ENCODE results near the gene AUTS2. TPM values are rescaled to one million over a fixed set of nuclear protein-coding genes. Genes with fewer than 3 reads are reported as not detected.

AUTS2 gene
- total and polyA plus RNA-seq, 2 of the 8 experiments (the other 6 are each of a cell fraction or from before 2014, with no cell fraction given) = 25.9 to 101 TPM

DNA sequence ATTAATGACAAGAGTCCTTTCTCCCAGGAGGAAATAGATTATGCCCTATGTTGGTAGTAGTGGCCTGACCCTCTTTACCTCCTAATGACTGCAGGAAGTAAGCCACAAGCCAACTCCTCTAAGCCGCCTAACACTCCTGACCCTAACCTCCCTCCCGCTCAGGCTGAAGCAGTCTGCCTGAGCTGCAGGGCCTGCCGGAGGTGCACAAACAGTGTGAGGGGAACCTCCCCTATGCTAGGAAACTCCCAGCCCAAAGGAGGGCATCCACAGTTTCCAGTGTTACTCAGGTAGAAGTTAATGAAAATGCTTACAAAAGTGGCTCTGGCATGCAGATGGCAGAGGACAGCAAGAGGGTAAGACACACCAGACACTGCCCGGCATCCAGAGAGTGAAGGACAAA is 1239.3 kb downstream of the AUTS2 start:
- ChIA-PET POLR2A (ENCODE audit: partially characterized antibody) (interaction anchor here (2.2 kb wide), 1 partner anchor 9 kb away, joined by 12 read pairs; no protein-coding TSS in a partner anchor), CTCF (ENCODE audit: partially characterized antibody) (no interaction called here)
- H3K79me1 ChIP-seq (ENCODE audit: low read depth, low read length) = no peaks in the 10 kb centered on the region
- 95% methylated on average over 4 of the region's 4 CpGs; no CpG with 5 or more reads in 1 of the 2 experiments for WGBS, 2 experiments (ENCODE audit: extremely low coverage in 1 of 2, insufficient coverage in 1 of 2, insufficient read length in 1 of 2, insufficient replicate concordance in 2 of 2, low coverage in 1 of 2, low lambda C conversion rate in 2 of 2, missing lambda C conversion rate in 1 of 2)
- no peak overlapping the region for H3K23ac ChIP-seq (ENCODE audit: insufficient read length)
- H3K27me3 ChIP-seq (replicated peaks in 1 of 4; ENCODE audit: control insufficient read depth in 3 of 4, extremely low read depth in 1 of 4, insufficient read depth in 3 of 4, low read length in 3 of 4) = no peaks in the 10 kb centered on the region
- H4K5ac ChIP-seq (ENCODE audit: insufficient read length, low read depth, low read length) = no peak overlapping the region
- H3K27ac ChIP-seq (ENCODE audit: low read depth, low read length) = no peak overlapping the region
- H2BK5ac ChIP-seq (ENCODE audit: low read depth, low read length) = peak overlapping the region; percentile 93
- peak overlapping the region; percentile 72; the same call in 1 of the 2 replicates for H2AK5ac ChIP-seq (ENCODE audit: low read depth, low read length)
- no peak overlapping the region for H2BK120ac ChIP-seq (replicated peaks; ENCODE audit: low read depth, low read length)
- H3K4me3 ChIP-seq (ENCODE audit: extremely low read depth in 1 of 4, insufficient read depth in 2 of 4, low read depth in 3 of 4, low read length in 4 of 4) = no peak overlapping the region
- no peak overlapping the region for H3K14ac ChIP-seq (ENCODE audit: insufficient read length)
- H2BK12ac ChIP-seq (ENCODE audit: low read depth, low read length) = peak overlapping the region; percentile 97
- DNase-seq (ENCODE audit: low read depth in 1 of 2, low spot score in 2 of 2) (no peak), FAIRE-seq (no peak)
- no peak overlapping the region for H3K4ac ChIP-seq (replicated peaks; ENCODE audit: insufficient read length, low read depth, low read length)
- H3K79me2 ChIP-seq (ENCODE audit: control insufficient read depth in 1 of 2, insufficient read depth in 2 of 2, low read length in 2 of 2) = no peaks in the 10 kb centered on the region
- TF ChIP-seq YY1 (IDR thresholded peaks at IDR 0.05; ENCODE audit: low read depth, low read length) (no peak), RNF2 (IDR thresholded peaks at IDR 0.05; ENCODE audit: borderline replicate concordance, low read depth, low read length, missing control alignments, poor library complexity, severe bottlenecking) (no peak), USF2 (IDR thresholded peaks at IDR 0.05; ENCODE audit: low read length) (no peak), GABPA (IDR thresholded peaks at IDR 0.05; ENCODE audit: borderline replicate concordance, insufficient read depth, low read length) (no peak), JUN (IDR thresholded peaks at IDR 0.05; ENCODE audit: low read depth, low read length) (no peak), CHD1 (IDR thresholded peaks at IDR 0.05; ENCODE audit: low read depth, low read length) (no peak), KDM5A (IDR thresholded peaks at IDR 0.05; ENCODE audit: low read length) (no peak), CREB1 (IDR thresholded peaks at IDR 0.05) (no peak), MAFK (IDR thresholded peaks at IDR 0.05; ENCODE audit: low read depth, low read length) (no peak), BRCA1 (IDR thresholded peaks at IDR 0.05; ENCODE audit: low read depth, low read length) (no peak), TAF1 (IDR thresholded peaks at IDR 0.05; ENCODE audit: low read depth, low read length) (no peak)
- no peaks in the 10 kb centered on the region; a peak in 1 of 7 replicates for H3K4me1 ChIP-seq (replicated peaks in 1 of 4; ENCODE audit: control insufficient read depth in 3 of 4, insufficient read depth in 4 of 4, low read length in 3 of 4)
- peak overlapping the region; percentile 72 for H2BK20ac ChIP-seq (ENCODE audit: low read length)
- H3K23me2 ChIP-seq (ENCODE audit: low read depth, low read length) = no peaks in the 10 kb centered on the region
- no peak overlapping the region for H2BK15ac ChIP-seq (ENCODE audit: low read length)
- H3K9ac ChIP-seq (replicated peaks in 1 of 4; ENCODE audit: extremely low read depth in 1 of 4, low read depth in 3 of 4, low read length in 3 of 4) = no peak overlapping the region
- no peaks in the 10 kb centered on the region for H4K20me1 ChIP-seq (replicated peaks in 1 of 2; ENCODE audit: control insufficient read depth in 1 of 2, insufficient read depth in 2 of 2, low read length in 2 of 2)
- H3K36me3 ChIP-seq (ENCODE audit: control insufficient read depth in 2 of 4, insufficient read depth in 4 of 4, low read length in 3 of 4) = peaks cover 0 to 10% (median 0%) of the 10 kb centered on the region in 4 experiments; a peak in 2 of 8 replicates
- no peak overlapping the region for H4K8ac ChIP-seq (ENCODE audit: extremely low read depth, insufficient read depth, low read length)
- no peak overlapping the region for H3K4me2 ChIP-seq (ENCODE audit: insufficient read depth in 1 of 2, low read depth in 2 of 2, low read length in 2 of 2)
- no peak overlapping the region for H2AFZ ChIP-seq (ENCODE audit: low read length)
- H3K9me3 ChIP-seq (ENCODE audit: insufficient read depth in 2 of 2, low read depth in 1 of 2, low read length in 1 of 2) = peaks cover 11 to 14% of the 10 kb centered on the region in 2 experiments
- H3K56ac ChIP-seq (replicated peaks; ENCODE audit: insufficient read length, low read depth, low read length) = no peak overlapping the region
- H3K18ac ChIP-seq (ENCODE audit: extremely low read depth, low read length) = peak overlapping the region; percentile 72; the same call in 1 of the 2 replicates
- no peak overlapping the region for H4K91ac ChIP-seq (replicated peaks; ENCODE audit: insufficient read length, low read length)
